ENCODE results near the gene LBR.

LBR gene

DNA sequence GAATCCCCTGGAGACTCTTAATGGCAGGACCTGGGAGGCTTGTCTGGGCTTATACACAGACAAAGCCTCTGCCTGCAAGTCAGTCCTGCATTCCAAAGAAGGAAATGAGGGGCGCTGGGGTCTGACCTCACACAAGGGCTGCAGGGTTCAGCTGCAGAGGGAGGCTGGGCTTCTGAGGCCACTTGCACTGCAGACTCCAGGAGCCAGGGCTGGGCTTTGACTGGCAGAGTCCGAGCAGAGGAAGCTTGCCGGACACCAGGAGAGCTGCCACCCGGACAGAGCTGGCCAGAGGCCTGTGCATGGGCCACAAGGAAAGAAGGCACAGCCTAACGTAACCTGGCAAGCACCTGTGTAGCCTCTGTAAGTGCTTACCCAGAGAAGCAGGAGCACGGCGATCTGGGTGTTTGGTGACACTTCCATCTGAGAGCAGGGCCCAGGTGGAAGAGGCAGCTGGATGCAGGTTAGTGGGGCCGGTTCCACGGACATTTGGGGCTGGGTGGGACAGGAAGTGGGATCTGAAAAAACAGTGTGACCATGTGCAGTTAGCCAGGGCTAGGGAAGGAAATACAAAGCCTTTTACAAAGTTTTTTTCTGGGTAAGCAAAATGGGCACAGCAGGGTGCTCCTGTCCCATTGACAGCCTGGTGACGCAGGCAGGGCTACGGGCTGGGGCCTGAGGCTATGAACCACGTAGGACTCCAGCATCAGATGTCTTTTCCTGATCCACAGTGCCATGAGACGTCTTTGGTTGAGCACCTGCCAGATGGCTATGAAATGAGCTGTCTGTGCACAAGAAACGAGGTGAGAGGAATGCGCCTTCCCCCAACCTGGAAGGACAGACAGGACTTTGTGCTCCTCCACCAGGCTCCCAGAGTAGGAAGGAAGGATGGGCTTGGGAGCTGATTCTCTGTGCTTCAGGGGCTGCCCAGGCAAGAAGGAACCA lies 37.3 kb upstream of the LBR start:
- DNase-seq (ENCODE audit: low read depth, low spot score) = no peak

DNA sequence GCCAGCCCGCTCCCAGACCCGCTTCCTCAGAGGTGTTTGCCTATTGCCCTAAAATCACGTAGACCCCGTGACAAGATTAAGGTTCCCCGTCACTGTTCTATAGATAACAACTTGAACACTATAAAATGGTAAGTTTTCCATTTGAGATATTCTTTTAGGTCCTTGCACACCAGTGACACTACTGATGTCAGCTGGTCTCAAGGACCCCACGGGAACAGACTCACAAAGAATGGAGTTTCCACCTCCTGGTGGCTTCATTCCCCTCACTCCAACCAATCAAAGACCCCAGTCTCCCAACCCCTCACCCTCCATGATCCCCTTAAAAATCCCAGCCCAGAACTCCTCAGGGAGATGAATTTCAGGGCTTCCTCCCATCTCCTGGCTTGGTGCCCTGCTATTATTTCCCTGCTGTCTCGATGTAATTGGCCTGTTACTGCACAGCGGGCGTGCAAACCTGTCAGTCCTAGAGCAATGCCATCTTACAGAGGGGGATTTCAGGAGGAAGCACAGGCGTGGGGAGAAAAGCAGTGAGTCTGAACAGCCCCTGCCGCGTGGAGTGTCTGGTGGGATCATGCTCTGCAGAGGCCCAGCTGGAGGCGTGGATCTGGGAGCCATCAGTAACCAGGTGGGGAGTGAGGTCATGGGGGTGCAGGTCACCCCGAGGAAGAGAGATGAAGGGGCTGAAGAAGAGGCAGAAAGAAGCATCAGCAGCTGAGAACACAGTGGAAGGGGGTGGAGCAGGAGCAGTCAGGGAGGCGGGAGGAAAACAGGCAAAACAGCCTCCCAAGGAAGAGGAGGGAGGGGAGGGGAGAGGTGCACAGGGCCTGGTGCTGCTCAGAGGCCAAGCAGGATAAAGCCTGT lies 35.1 kb upstream of the LBR start:
- no peak for DNase-seq (ENCODE audit: low read depth, low spot score)

DNA sequence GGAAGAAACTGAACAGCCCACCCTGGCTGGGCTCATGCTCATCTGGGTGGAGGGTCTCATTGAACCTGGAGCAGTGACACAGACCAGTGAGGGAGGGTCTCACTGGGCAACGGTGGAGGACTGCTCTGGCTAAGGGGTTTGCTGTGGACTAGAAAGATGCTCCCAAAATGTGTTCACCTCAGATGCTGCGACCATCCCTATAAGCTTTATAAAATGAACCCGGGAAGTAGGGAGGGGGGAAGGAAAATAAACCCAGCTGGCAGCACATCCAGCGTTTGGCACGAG lies 34.5 kb upstream of the LBR start:
- DNase-seq (ENCODE audit: low read depth, low spot score) = no peak

DNA sequence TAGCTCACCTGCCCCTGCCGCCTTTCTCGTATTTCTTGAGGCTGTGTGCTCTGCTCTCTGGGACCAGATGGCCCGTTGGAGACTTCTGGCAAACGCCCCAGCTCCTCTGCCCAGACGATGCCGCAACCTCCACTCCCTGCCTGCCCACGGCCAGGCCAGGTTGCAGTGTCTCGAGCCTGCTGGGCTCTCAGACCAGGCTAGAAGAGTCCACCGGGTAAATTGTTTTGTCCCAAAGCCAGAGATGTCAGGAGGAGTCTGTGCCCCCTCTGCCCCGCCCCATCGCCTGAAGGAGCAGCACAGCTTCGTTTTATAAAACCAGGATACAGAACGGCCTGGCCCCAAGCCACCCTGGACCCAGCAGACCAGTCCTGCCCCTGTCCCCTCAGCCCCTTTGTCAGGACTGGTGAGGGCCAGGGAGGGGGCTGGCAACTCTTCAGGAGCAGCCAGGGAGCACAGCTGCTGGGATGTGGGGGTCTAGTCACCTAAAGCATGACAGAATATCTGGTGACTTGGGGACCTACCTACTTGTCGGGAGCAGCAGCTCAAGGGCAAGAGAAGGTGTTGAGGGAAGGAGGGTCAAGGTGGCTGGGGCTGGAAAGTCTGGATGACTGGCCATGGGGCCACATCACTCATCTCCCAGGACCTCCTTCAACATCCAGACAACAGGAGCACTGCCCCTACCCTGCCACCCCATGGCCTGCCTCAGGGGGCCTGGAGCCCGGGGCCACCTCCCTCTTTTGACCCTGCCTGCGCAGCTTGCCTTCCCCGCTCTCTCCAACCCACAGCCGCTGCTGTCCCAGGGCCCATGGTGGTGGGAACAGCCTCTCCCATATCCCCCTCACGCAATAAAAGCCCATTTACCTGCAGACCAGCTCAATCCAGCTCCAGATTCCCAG lies 33.9 kb upstream of the LBR start:
- no peak for DNase-seq (ENCODE audit: low read depth, low spot score)

DNA sequence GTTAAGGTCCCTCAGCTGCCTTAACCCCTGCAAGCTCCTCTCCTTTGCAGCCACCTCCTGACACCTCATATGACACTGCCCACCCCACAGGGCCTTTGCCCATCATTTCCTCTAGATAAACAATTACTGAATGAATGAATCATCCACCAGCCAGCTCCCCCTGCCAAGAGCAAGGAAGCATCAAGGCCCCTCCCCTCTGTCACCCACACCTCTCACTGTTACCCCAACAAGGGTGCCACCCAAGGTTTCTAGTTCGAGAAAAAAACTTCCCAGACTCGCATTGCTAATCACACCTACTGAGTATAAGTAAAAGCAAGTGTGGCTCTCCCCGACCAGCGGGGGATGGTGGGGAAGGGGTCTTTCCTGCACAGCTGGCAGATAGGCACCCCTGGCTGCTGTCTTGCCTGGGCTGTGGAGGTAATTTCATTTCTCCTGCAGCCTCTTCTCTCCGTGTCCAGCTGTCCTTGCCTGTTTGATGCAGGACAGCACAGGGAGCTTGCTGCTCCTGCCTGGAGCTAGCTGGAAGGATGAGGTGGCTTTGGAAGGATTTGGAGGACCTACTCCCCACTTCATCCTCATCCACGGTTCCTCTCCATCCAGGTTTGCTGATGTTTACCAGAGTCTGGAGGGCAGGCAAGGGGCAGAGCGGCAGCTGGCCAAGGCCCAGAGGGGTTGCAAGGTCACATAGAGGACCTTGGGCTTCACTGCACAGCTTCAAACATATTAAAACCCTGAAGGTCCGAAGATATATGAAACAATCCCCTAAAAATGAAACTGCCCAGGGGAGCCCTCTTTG lies 33.1 kb upstream of the LBR start:
- peak; percentile 20 for DNase-seq (ENCODE audit: low read depth, low spot score)

DNA sequence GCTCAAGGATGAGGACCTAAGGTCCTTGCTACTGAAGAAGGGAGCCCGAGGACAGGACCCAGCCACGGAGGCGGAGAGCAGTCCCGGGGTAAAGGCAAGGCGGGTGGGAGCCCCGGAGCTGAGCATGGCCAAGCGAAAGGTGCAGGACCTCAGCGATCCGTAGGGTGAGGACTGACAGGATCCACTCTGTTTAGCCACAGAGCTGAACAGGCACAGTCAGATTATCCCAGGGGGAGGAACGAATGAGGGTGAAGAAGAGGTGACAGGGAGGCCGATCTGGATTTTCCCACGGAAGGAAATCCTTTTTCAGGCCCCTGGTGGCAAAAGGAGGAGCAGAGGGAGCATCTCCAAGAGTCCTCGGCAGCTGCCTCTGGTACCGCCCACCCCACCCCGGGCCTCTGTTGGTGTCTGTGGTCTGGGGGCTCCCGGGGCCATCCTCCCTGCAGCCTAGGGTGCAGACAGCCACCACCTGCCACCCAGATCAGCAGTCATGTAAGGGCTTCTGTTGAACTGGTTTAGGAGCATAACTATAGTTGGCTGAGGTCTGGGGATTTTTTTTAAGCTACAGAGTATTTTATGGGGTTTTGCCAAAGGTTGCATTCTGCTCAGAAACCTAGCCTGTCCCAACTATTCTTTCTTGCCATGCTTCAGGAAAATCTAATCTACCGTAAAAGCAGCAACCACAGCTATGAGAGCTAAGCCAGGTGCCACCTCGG lies 32.3 kb upstream of the LBR start:
- no peak for DNase-seq (ENCODE audit: low read depth, low spot score)

DNA sequence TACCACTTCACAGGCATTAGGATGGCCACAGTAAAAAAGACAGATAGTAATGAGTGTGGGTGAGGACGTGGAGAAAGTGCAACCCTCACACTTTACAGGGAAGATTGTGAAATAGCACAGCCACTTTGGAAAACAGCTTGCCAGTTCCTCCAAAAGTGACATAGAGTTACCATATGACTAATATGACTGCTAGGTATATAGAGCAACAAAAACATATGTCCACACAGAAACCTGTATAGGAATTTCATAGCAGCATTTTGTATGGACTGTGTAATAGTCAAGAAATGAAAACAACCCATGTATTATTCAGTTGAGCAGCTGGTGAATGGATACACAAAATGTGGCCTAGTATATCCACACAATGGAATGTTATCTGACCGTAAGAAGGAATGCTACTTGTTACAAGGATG lies 30.4 kb upstream of the LBR start:
- DNase-seq (ENCODE audit: low read depth, low spot score) = no peak

DNA sequence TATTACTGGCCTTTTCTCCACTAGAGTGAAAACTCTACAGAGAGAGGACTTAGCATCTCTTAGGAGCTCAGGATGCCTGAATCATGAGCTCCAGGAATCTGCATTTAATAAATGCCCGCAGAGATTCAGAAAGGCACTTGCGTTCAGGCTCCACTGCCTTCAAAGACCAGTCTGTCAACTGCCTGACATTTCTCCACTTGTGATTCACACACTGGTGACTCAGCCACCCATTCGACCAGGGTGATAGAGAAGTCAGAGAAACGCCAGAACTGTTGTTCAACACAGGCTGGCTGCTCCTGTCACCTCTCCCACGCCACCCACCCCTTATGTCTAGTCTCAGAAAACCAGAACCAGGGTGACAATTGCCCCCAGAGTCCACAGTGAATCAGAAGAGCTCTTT lies 26.9 kb upstream of the LBR start:
- peak; percentile 79 for DNase-seq (ENCODE audit: low read depth, low spot score)

DNA sequence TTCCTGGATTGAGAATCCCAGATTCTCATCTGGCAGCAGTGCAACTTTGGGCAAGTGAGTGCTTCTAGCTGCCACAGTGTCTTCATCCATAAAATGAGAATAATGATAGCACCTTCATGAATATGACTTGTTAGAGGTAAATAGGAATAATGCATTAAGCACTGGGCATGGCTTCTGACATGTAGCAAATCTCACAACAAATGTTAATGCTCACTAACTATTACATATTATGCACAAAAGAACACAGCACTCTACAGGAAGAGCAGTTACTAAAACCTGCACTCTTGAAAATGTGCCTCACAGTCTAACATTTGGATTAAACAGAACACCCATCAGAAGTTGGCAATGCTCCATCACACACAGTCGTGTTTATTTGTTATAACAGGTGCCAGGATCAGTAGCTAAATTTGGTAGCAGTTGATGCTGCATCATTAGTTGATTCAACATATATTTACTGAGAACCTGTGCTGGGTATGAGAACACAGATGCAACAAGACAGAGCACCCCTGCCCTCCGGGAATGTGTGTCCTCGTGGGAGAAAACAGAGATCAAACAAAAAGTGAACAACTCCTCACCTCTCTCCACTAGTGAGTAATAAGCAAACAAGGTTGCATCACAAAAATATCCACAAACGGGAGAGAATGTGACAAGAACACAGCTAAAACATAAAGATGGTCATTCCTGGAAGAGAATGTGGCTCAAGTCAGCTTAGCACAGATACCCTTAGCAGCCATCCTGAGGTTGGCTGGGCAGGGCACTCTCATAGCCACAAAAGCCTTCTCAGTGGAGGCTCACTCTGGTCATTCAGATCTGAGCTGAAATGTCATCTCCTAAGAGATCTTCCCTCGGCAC lies 26.2 kb upstream of the LBR start:
- DNase-seq (ENCODE audit: low read depth, low spot score) = no peak

DNA sequence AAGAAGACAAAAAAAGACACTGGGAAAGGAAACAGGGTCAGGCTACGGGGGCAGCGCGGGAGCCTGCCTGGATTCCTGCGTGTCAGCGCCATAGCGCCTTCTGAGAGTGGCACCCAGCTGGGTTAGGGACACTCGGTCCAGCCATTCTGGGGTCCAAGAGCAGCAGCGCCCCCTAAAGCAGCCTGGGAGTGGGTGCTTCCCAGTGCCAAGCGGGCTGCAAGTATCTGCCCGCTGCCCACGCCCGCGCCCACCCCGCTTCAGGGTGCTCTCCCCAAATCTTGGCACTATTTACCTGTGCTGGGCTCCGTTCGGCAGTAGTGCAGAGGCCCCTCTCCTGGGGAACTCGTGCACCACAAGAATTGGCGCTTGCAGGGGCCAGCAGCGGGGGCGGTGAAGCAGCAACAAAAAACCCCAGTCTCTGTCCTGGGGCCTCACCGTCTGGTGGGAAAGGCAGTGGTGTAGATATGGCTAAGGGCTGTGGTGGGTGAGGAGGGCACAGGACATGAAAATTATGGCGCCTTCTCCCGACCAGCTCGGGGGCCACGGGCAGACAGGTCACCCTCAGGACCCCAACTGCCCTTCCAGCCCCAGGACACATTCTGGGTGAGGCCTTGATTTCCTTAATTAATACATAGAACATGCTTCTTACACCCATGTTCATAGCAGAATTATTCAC lies 24.1 kb upstream of the LBR start:
- no peak for DNase-seq (ENCODE audit: low read depth, low spot score)

DNA sequence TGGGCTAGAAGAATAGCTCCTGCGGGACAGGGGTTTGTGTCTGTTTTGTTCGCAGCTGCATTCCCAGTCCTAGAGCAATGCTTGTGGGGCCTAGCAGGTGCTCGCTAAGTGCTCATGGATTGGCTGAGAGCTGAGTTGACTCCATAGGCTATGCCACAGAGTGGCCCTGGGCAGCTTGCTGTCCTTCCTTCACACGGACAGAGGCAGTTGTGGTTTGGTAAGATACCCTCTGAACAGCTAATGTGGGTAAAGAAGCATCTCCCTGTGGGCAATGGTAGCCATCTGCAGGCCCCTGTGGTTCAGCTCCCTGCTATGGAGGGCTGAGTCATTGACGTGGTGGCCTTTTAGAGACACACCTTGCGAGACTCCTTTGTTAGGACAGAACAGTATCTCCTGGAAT lies 23.5 kb upstream of the LBR start:
- no peak for DNase-seq (ENCODE audit: low read depth, low spot score)

DNA sequence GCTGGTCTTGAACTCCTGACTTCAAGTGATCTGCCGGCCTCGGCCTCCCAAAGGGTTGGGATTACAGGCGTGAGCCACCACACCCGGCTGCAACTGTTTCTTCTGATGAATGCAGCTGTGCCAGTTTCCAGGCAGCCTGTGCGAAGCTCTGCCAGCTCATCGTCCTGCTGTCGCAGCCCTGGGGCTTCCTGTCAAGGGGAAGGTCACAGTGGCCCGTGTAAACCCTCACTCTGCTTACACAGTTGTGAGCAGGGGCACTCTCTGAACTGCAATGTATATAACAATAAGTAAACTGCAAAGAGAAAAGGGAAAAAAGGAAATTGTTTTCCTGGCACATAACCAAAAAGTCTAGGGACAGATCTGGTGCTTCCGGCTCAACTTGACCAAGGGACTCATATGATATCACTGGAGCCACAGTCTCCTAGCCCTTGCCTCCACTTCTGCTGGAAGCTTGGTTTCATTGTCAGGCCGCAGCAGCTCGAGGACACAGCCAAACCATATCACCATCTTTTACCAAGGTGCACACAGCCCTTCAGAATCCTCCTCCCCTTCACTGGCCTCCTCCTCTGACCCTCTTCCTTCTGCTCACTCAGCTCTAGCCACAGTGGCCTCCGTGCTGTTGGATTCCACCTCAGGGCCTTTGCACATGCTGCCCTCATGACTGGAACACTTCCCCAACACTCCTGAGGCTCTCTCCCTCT lies 22.8 kb upstream of the LBR start:
- no peak for DNase-seq (ENCODE audit: low read depth, low spot score)

DNA sequence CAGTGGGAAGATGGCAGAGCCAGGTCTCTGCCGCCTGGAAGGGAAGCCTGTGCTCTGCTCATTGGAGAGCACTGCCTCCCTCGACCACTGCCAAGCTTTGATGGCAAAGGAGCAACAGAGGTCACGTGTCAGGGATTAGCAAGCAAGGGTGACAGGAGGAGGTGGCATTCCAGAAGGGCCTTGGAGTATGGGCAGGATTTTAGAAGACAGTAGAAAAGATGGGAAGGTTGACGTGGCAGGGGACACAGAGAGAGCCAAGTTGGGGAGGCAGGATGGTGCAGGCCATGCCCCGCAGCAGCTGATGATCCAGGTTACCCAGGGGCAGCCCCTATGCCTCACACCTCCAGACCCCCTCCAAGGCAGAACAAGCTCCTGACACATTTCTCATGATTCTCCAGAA lies 21.9 kb upstream of the LBR start:
- no peak for DNase-seq (ENCODE audit: low read depth, low spot score)

DNA sequence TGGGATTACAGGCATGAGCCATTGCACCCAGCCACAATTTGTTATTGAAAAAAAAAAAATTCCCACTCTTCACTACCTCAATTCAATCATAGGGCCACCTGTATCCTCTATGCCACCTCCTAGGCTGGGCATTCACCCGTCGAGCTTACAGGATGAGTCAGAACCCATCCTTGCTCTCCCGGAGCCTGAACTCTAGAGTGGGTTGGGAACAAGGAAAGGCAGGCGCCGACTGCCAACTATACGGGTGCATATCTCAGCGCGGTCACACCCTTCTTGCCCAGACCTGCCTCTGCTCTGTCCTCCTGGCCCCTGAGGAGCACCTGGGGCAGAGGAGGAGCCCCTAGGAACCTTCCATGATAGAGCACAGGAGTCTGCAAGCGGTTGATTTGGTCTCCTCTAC lies 21.4 kb upstream of the LBR start:
- no peak for DNase-seq (ENCODE audit: low read depth, low spot score)

DNA sequence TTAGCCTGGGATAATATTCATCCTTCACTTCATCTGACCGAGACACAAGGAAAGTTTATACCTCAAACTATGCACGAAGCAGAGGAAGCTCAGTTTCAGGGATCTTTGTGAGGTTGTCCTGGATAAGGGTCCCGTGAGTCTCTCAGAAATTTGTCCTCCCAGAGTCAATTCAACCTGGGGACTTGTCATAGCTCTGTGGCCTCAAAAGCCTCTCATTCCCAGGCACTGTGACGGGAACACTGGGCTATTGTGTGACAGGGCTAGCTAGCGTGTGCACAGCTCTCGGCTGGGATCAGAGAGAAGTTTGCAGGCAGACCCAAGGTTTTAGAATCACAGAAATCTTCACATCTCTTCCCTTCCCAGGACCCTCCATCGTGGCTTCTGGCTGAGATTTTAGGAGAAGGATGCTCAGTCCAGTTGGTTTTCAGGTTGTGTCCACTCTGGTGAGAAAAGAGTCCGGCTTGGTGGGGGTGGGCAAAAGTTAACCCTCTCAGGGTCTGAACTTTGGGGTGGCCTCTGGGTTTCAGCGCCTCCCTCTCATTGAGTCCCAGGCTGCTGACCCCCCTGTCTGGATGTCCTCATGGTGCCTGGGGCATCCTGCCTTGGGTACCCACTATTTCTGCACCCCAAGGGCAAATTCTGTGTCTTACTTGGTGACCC lies 20.4 kb upstream of the LBR start:
- DNase-seq (ENCODE audit: low read depth, low spot score) = no peak

DNA sequence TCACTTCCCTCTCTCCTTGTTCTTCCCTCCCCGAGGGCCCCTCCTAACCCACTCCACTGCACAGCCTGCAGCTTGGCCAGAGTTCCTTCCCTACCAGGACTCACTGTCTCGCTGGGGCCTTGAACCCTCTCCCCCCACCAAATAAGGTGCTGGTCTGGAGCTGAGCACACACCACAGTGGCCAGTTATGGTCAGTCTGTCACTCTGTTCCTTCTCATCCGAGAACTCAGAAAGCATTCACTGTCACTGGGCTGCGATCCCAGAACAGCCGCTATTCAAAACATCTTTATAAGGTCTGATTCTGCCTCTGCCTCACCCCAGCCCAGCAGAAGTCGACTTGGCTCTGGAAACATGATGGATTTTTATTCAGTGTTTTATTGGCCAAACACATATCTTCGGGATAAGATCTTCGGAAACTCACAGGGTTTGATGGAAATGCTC lies 19.8 kb upstream of the LBR start:
- no peak for DNase-seq (ENCODE audit: low read depth, low spot score)

DNA sequence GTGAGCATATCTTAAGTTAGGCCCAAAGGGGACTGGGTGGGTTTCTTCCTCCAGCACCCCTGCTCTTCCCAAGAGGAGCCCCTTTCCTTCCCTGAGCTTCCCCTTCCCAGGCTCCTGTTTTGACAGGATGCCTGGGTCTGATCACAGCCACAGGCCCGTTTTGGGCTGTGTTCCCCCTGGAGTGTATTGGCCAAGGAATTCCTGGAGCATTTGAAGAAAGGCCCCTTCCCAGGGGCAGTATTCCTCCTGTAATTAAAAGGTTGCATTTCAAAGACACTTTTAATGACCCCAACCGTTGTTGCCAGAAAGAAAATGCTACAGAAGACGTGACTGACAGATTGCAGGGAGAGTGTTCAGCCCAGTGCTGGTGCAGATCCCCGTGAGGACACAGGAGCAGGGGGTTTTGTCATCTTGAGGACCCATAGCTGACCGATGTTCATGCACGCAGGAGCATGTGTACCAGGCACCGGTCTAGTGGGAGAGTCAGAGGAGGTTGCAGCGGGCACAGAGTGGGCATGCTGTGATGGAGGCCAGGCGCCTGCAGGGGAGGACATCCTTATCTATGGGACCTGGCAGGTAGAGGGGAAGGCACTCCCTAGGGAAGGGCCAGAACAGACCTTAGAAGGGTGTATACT lies 19.3 kb upstream of the LBR start:
- DNase-seq (ENCODE audit: low read depth, low spot score) = no peak
